SK-N-SH treated with all-trans-retinoic acid at 6 μM for 48 hours (cell line): ENCODE data around the gene PPP1R7.

Source experiments
- ATAC-seq: fragments of 200-7000 bp; cut with Tn5 transposase; 3 replicates; pipeline ENCODE4 v1.9.1; 2020; ENCODE audit warnings: mild to moderate bottlenecking, moderate library complexity
- ARNTL ChIP-seq: fragments of 450-650 bp; formaldehyde crosslinking; IDR thresholded peaks from 2 replicates; pipeline ENCODE4 v1.5.0; 2020; ENCODE audit warnings: low read depth, mild to moderate bottlenecking, moderate library complexity, borderline replicate concordance
- BACH2 ChIP-seq: fragments of 250-450 bp; sonication (Bioruptor Pico); IDR thresholded peaks from 2 replicates; pipeline ENCODE4 v1.9.0; 2021; ENCODE audit warnings: mild to moderate bottlenecking, borderline replicate concordance
- CSDC2 ChIP-seq: fragments of 250-450 bp; sonication (Bioruptor Pico); IDR thresholded peaks from 2 replicates; pipeline ENCODE4 v1.5.0; 2020; ENCODE audit warnings: mild to moderate bottlenecking, moderate library complexity
- ESRRG ChIP-seq: fragments of 250-450 bp; sonication (Bioruptor Pico); IDR thresholded peaks from 2 replicates; pipeline ENCODE4 v1.6.1; 2021; ENCODE audit warnings: mild to moderate bottlenecking
- GLIS3 ChIP-seq: fragments of 250-450 bp; sonication (Bioruptor Pico); IDR thresholded peaks from 2 replicates; pipeline ENCODE4 v1.5.0; 2020; ENCODE audit warnings: mild to moderate bottlenecking, moderate library complexity
- ISL1 ChIP-seq: fragments of 250-450 bp; sonication (Bioruptor Pico); IDR thresholded peaks from 2 replicates; pipeline ENCODE4 v2.1.2; 2022; ENCODE audit warnings: mild to moderate bottlenecking, moderate library complexity
- OSR1 ChIP-seq: fragments of 250-450 bp; sonication (Bioruptor Pico); IDR thresholded peaks from 2 replicates; pipeline ENCODE4 v1.8.0; 2022; ENCODE audit warnings: moderate library complexity, mild to moderate bottlenecking, inconsistent platforms
- PPARA ChIP-seq: fragments of 250-450 bp; sonication (Bioruptor Pico); IDR thresholded peaks from 2 replicates; pipeline ENCODE4 v1.5.0; 2020; ENCODE audit warnings: mild to moderate bottlenecking, borderline replicate concordance
- RARB ChIP-seq: fragments of 250-450 bp; sonication (Bioruptor Pico); IDR thresholded peaks from 2 replicates; pipeline ENCODE4 v1.8.0; 2021; ENCODE audit warnings: mild to moderate bottlenecking, moderate library complexity
- SNAI2 ChIP-seq: fragments of 250-450 bp; sonication (Bioruptor Pico); IDR thresholded peaks from 2 replicates; pipeline ENCODE4 v1.5.0; 2020; ENCODE audit warnings: mild to moderate bottlenecking, moderate library complexity
- TCF4 ChIP-seq: fragments of 250-450 bp; sonication (Bioruptor Pico); IDR thresholded peaks from 2 replicates; pipeline ENCODE4 v1.8.0; 2021; ENCODE audit warnings: mild to moderate bottlenecking, moderate library complexity, borderline replicate concordance
- ZC3H10 ChIP-seq: fragments of 250-450 bp; sonication (Bioruptor Pico); IDR thresholded peaks from 2 replicates; pipeline ENCODE4 v1.5.1; 2021; ENCODE audit warnings: mild to moderate bottlenecking, moderate library complexity
- ZFP3 ChIP-seq: fragments of 250-450 bp; sonication (Bioruptor Pico); IDR thresholded peaks from 2 replicates; pipeline ENCODE4 v1.5.0; 2020; ENCODE audit warnings: mild to moderate bottlenecking, moderate library complexity
- ZFP30 ChIP-seq: fragments of 450-650 bp; formaldehyde crosslinking; IDR thresholded peaks from 2 replicates; pipeline ENCODE4 v1.5.0; 2022; ENCODE audit warnings: mild to moderate bottlenecking, moderate library complexity
- ZNF565 ChIP-seq: fragments of 450-650 bp; formaldehyde crosslinking; conservative IDR thresholded peaks from 2 replicates; pipeline ENCODE4 v1.5.0; 2020; ENCODE audit warnings: low read depth, mild to moderate bottlenecking, moderate library complexity
- ZNF70 ChIP-seq: fragments of 450-650 bp; formaldehyde crosslinking; IDR thresholded peaks from 2 replicates; pipeline ENCODE4 v1.5.0; 2020; ENCODE audit warnings: mild to moderate bottlenecking, moderate library complexity
- ZNF8 ChIP-seq: fragments of 450-650 bp; formaldehyde crosslinking; IDR thresholded peaks from 2 replicates; pipeline ENCODE4 v1.5.0; 2020; ENCODE audit warnings: mild to moderate bottlenecking, moderate library complexity
- TF ChIP-seq, protein P1 (sequence below): fragments of 250-450 bp; sonication (Bioruptor Pico); IDR thresholded peaks from 2 replicates; pipeline ENCODE4 v1.8.0; 2021; ENCODE audit warnings: low read depth, mild to moderate bottlenecking, moderate library complexity, borderline replicate concordance
- TF ChIP-seq, protein P2 (sequence below): fragments of 250-450 bp; sonication (Bioruptor Pico); IDR thresholded peaks from 2 replicates; pipeline ENCODE4 v1.5.1; 2020; ENCODE audit warnings: low read depth, mild to moderate bottlenecking, moderate library complexity
- TF ChIP-seq, protein P3 (sequence below): fragments of 250-450 bp; sonication (Bioruptor Pico); IDR thresholded peaks from 2 replicates; pipeline ENCODE4 v1.5.1; 2021; ENCODE audit warnings: mild to moderate bottlenecking, moderate library complexity
- TF ChIP-seq, protein P4 (sequence below): fragments of 250-450 bp; sonication (Bioruptor Pico); IDR thresholded peaks from 2 replicates; pipeline ENCODE4 v1.8.0; 2020; ENCODE audit warnings: mild to moderate bottlenecking, moderate library complexity, borderline replicate concordance
- TF ChIP-seq, protein P5 (sequence below): fragments of 250-450 bp; sonication (Bioruptor Pico); IDR thresholded peaks from 2 replicates; pipeline ENCODE4 v1.5.0; 2020; ENCODE audit warnings: mild to moderate bottlenecking, moderate library complexity

Gene PPP1R7

DNA sequence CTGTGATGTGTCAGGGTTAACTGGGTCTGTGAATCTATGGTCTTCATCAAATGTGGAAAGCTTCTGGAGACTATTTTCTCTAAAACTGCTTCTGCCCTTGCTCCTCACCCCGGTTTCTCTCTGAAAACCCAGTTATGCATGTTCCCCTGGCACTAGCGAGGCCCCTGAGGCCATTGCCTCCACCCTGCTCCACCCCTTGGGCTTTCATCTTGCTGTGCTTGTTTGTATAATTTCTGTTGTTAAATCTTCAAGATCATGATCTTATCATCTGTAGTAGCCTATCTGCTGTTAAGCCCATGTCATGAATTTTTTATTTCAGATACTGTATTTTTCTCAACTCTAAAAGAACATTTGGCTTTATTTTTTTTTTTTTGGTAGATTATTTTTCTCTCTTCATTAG, 23.3 kb downstream of the PPP1R7 start:
- ATAC-seq, result no peak
- TF ChIP-seq, protein P1, sequence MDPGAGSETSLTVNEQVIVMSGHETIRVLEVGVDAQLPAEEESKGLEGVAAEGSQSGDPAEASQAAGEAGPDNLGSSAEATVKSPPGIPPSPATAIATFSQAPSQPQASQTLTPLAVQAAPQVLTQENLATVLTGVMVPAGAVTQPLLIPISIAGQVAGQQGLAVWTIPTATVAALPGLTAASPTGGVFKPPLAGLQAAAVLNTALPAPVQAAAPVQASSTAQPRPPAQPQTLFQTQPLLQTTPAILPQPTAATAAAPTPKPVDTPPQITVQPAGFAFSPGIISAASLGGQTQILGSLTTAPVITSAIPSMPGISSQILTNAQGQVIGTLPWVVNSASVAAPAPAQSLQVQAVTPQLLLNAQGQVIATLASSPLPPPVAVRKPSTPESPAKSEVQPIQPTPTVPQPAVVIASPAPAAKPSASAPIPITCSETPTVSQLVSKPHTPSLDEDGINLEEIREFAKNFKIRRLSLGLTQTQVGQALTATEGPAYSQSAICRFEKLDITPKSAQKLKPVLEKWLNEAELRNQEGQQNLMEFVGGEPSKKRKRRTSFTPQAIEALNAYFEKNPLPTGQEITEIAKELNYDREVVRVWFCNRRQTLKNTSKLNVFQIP (CRISPR knock-in tag), result no peak
- TF ChIP-seq ESRRG (CRISPR knock-in tag), result no peak
- TF ChIP-seq PPARA (CRISPR knock-in tag), result no peak
- TF ChIP-seq ISL1 (CRISPR knock-in tag), result no peak
- no peak for TF ChIP-seq BACH2 (CRISPR knock-in tag)
- no peak for TF ChIP-seq RARB (CRISPR knock-in tag)
- TF ChIP-seq ZNF565 (CRISPR knock-in tag), result no peak
- no peak for TF ChIP-seq ZNF8 (CRISPR knock-in tag)
- TF ChIP-seq OSR1 (CRISPR knock-in tag), result no peak
- TF ChIP-seq ZC3H10 (CRISPR knock-in tag), result no peak
- no peak for TF ChIP-seq CSDC2
- no peak for TF ChIP-seq TCF4 (CRISPR knock-in tag)
- no peak for TF ChIP-seq ZNF70 (CRISPR knock-in tag)
- TF ChIP-seq, all 23 proteins: peak for 0

DNA sequence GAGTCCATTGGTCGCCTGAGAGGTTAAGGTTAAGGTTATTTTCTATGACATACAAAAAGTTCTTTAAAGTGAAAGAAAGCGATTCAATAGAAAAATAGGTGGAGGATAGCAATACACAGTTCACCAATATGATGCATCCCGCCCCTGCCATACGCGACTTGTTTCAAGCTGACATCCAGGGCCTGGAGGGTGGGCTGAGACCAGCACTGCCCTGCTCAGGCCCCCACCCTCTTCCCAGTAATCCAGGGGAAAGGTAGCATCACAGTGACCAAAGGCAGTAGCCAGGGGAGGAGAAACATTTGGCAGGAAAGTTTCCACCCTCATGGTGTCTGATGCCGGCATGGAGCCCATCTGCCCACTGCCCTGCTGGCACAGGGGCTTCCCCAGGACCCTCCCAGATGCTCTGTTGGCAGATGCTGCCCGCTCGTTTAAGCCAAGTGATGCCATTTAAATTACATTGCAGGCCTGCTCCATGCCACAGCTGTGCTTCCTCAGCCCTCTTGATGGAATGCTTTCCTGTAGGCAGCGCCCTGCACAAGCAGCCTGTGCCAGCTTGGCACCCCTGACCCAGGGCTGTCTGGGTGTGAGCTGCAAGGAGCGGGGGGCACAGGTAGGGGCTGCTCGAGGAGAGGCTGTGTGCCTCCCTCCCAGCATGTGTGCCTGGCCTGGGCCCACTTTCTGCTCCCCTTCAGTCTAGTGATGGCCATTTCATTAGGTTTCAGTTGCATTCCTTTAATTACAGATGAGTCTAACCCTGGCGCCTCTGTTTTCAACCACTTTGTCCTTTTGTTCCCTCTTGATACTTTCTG, 27.5 kb downstream of the PPP1R7 start:
- no peak for TF ChIP-seq ISL1 (CRISPR knock-in tag)
- TF ChIP-seq, protein P2, sequence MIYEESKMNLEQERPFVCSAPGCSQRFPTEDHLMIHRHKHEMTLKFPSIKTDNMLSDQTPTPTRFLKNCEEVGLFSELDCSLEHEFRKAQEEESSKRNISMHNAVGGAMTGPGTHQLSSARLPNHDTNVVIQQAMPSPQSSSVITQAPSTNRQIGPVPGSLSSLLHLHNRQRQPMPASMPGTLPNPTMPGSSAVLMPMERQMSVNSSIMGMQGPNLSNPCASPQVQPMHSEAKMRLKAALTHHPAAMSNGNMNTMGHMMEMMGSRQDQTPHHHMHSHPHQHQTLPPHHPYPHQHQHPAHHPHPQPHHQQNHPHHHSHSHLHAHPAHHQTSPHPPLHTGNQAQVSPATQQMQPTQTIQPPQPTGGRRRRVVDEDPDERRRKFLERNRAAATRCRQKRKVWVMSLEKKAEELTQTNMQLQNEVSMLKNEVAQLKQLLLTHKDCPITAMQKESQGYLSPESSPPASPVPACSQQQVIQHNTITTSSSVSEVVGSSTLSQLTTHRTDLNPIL (CRISPR knock-in tag), result no peak
- TF ChIP-seq, protein P3, sequence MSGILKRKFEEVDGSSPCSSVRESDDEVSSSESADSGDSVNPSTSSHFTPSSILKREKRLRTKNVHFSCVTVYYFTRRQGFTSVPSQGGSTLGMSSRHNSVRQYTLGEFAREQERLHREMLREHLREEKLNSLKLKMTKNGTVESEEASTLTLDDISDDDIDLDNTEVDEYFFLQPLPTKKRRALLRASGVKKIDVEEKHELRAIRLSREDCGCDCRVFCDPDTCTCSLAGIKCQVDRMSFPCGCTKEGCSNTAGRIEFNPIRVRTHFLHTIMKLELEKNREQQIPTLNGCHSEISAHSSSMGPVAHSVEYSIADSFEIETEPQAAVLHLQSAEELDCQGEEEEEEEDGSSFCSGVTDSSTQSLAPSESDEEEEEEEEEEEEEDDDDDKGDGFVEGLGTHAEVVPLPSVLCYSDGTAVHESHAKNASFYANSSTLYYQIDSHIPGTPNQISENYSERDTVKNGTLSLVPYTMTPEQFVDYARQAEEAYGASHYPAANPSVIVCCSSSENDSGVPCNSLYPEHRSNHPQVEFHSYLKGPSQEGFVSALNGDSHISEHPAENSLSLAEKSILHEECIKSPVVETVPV (CRISPR knock-in tag), result no peak
- no peak for TF ChIP-seq BACH2 (CRISPR knock-in tag)
- TF ChIP-seq ZNF8 (CRISPR knock-in tag), result no peak
- TF ChIP-seq, protein P4, sequence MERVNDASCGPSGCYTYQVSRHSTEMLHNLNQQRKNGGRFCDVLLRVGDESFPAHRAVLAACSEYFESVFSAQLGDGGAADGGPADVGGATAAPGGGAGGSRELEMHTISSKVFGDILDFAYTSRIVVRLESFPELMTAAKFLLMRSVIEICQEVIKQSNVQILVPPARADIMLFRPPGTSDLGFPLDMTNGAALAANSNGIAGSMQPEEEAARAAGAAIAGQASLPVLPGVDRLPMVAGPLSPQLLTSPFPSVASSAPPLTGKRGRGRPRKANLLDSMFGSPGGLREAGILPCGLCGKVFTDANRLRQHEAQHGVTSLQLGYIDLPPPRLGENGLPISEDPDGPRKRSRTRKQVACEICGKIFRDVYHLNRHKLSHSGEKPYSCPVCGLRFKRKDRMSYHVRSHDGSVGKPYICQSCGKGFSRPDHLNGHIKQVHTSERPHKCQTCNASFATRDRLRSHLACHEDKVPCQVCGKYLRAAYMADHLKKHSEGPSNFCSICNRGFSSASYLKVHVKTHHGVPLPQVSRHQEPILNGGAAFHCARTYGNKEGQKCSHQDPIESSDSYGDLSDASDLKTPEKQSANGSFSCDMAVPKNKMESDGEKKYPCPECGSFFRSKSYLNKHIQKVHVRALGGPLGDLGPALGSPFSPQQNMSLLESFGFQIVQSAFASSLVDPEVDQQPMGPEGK (CRISPR knock-in tag), result no peak
- no peak for TF ChIP-seq ZFP3 (CRISPR knock-in tag)
- no peak for TF ChIP-seq GLIS3 (CRISPR knock-in tag)
- no peak for TF ChIP-seq ARNTL (CRISPR knock-in tag)
- TF ChIP-seq PPARA (CRISPR knock-in tag), result no peak
- TF ChIP-seq, all 23 proteins: peak for 0
- no peak for ATAC-seq

DNA sequence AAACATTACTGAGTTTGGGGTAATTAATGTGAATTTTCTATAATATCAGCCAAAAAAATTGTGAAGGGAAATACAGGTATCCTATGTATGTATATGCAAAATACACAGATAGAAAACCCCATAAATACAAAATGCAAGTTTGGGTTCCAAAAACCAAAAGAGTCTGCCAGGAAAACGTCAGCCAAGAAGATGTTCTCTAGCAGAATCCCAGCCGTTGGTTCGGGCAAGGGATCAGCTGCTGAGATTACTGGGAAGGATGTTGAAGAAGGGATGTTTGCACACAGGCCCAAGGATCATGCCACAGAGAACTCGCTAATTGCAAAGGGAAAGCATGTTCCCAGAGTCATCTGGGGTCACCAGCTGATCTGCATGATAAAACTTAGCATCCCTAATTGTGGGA, 28.7 kb downstream of the PPP1R7 start:
- TF ChIP-seq ESRRG (CRISPR knock-in tag) (no peak), RARB (CRISPR knock-in tag) (no peak), ZFP3 (CRISPR knock-in tag) (no peak), ZNF8 (CRISPR knock-in tag) (no peak), ZNF565 (CRISPR knock-in tag) (no peak), PPARA (CRISPR knock-in tag) (no peak), ISL1 (CRISPR knock-in tag) (no peak), BACH2 (CRISPR knock-in tag) (no peak), ZC3H10 (CRISPR knock-in tag) (no peak), ZFP30 (no peak), SNAI2 (no peak)
- TF ChIP-seq, protein P5, sequence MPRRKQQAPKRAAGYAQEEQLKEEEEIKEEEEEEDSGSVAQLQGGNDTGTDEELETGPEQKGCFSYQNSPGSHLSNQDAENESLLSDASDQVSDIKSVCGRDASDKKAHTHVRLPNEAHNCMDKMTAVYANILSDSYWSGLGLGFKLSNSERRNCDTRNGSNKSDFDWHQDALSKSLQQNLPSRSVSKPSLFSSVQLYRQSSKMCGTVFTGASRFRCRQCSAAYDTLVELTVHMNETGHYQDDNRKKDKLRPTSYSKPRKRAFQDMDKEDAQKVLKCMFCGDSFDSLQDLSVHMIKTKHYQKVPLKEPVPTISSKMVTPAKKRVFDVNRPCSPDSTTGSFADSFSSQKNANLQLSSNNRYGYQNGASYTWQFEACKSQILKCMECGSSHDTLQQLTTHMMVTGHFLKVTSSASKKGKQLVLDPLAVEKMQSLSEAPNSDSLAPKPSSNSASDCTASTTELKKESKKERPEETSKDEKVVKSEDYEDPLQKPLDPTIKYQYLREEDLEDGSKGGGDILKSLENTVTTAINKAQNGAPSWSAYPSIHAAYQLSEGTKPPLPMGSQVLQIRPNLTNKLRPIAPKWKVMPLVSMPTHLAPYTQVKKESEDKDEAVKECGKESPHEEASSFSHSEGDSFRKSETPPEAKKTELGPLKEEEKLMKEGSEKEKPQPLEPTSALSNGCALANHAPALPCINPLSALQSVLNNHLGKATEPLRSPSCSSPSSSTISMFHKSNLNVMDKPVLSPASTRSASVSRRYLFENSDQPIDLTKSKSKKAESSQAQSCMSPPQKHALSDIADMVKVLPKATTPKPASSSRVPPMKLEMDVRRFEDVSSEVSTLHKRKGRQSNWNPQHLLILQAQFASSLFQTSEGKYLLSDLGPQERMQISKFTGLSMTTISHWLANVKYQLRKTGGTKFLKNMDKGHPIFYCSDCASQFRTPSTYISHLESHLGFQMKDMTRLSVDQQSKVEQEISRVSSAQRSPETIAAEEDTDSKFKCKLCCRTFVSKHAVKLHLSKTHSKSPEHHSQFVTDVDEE (CRISPR knock-in tag), result no peak
- ATAC-seq, result no peak
